Measurements from ENCODE around the gene SGK1.

GRCh38 chr6:134330555-134330954 is 12.6 kb upstream of the SGK1 start:
- TF ChIP-seq POLR2AphosphoS5 (IDR thresholded peaks at IDR 0.05; ENCODE audit: borderline replicate concordance, low read depth, low read length) (no peak), EZH2 (IDR thresholded peaks at IDR 0.05) (no peak), FOXP2 (optimal IDR thresholded peaks at IDR 0.05; ENCODE audit: control extremely low read depth, extremely low read length, insufficient read depth) (no peak)
